SK-N-SH (cell line): Measurements from ENCODE around the gene TMEM134. TPM values are rescaled to one million over a fixed set of nuclear protein-coding genes. Genes with fewer than 3 reads are reported as not detected.

Source experiments
- CTCF ChIA-PET: fragments of 300-600, 350-600 bp; formaldehyde crosslinking; extraction: SDS; loops from one replicate; lab custom pipeline; 2021; lab: Yijun Ruan, JAX
- POLR2A ChIA-PET: fragments of 350-600 bp; sonication (Branson Sonifier 250); formaldehyde crosslinking; extraction: SDS; loops from one replicate; lab custom pipeline; 2020; ENCODE audit warnings: antibody characterized with exemption, inconsistent platforms; lab: Yijun Ruan, JAX
- DNase-seq: peaks from one replicate; pipeline ENCODE4 v3.0.0; 2012
- H2AFZ ChIP-seq: fragments of 200-600 bp; sonication (generic); 2 replicates; pipeline ENCODE4 v1.8.1; 2016; ENCODE audit warnings: antibody characterized with exemption, mild to moderate bottlenecking, low read depth
- H3F3A ChIP-seq: fragments of 200-600 bp; sonication (generic); replicated peaks from 2 replicates; pipeline ENCODE3; 2016; ENCODE audit warnings: antibody characterized with exemption, mild to moderate bottlenecking; ENCODE audit not compliant: insufficient read depth
- H3K27ac ChIP-seq, 2 experiments: fragments of 200-500 bp in 1 of 2; fragments of 200-600 bp in 1 of 2; sonication (Bioruptor generic) in 1 of 2; sonication (generic), shearing (Covaris generic) in 1 of 2; 2 replicates each; pipeline versions ENCODE4 v1.5.1 to v1.6.1; 2014 to 2016; ENCODE audit warnings: low read depth in 2 of 2, inconsistent platforms in 1 of 2, low read length in 1 of 2, mild to moderate bottlenecking in 1 of 2, mixed read lengths in 1 of 2
- H3K27me3 ChIP-seq: fragments of 200-600 bp; sonication (generic), shearing (Covaris generic); 2 replicates; pipeline ENCODE4 v1.6.1; 2016; ENCODE audit warnings: mixed run types; ENCODE audit not compliant: insufficient read depth
- H3K36me3 ChIP-seq, 2 experiments: fragments of 200-500 bp in 1 of 2; fragments of 200-600 bp in 1 of 2; sonication (Bioruptor generic) in 1 of 2; sonication (generic) in 1 of 2; replicated peaks in 1 of 2; 2 replicates each; pipeline versions ENCODE3 to v1.5.1; 2014 to 2016; ENCODE audit warnings: low read length in 1 of 2, mild to moderate bottlenecking in 1 of 2; ENCODE audit not compliant: insufficient read depth in 2 of 2, control insufficient read depth in 1 of 2
- H3K4me1 ChIP-seq, 2 experiments: fragments of 200-500 bp in 1 of 2; fragments of 200-600 bp in 1 of 2; sonication (Bioruptor generic) in 1 of 2; sonication (generic), shearing (Covaris generic) in 1 of 2; 2 replicates each; pipeline versions ENCODE4 v1.5.1 to v1.6.1; 2014 to 2016; ENCODE audit warnings: low read depth in 1 of 2, low read length in 1 of 2, mixed run types in 1 of 2; ENCODE audit not compliant: insufficient read depth in 2 of 2, control insufficient read depth in 1 of 2
- H3K4me2 ChIP-seq: fragments of 200-600 bp; sonication (generic), shearing (Covaris generic); 2 replicates; pipeline ENCODE4 v1.6.1; 2017; ENCODE audit warnings: mixed run types
- H3K4me3 ChIP-seq, 2 experiments: fragments of 200-500 bp in 1 of 2; fragments of 200-600 bp in 1 of 2; sonication (Bioruptor generic) in 1 of 2; sonication (generic), shearing (Covaris generic) in 1 of 2; 2 replicates each; pipeline versions ENCODE4 v1.5.1 to v1.8.1; 2014 to 2016; ENCODE audit warnings: low read depth in 2 of 2, inconsistent platforms in 1 of 2, low read length in 1 of 2, mild to moderate bottlenecking in 1 of 2, mixed read lengths in 1 of 2, moderate library complexity in 1 of 2
- H3K79me2 ChIP-seq: fragments of 200-600 bp; sonication (generic); 2 replicates; pipeline ENCODE4 v1.8.1; 2017; ENCODE audit warnings: mild to moderate bottlenecking; ENCODE audit not compliant: insufficient read depth
- H3K9ac ChIP-seq: fragments of 200-600 bp; sonication (generic); 2 replicates; pipeline ENCODE4 v1.6.1; 2017; ENCODE audit warnings: mixed run types
- H3K9me2 ChIP-seq: fragments of 200-600 bp; sonication (generic); 2 replicates; pipeline ENCODE4 v1.6.1; 2017; ENCODE audit warnings: mixed run types
- H3K9me3 ChIP-seq: fragments of 200-600 bp; sonication (generic); 2 replicates; pipeline ENCODE4 v1.6.1; 2017; ENCODE audit warnings: mixed run types, mild to moderate bottlenecking, moderate library complexity
- H4K20me1 ChIP-seq: fragments of 200-600 bp; sonication (generic); 2 replicates; pipeline ENCODE4 v1.6.1; 2017; ENCODE audit warnings: mild to moderate bottlenecking, mixed run types; ENCODE audit not compliant: insufficient read depth
- CHD2 ChIP-seq: fragments of 150-350 bp; IDR thresholded peaks from 2 replicates; pipeline ENCODE4 v1.6.1; 2018; ENCODE audit warnings: low read length; ENCODE audit not compliant: partially characterized antibody
- JUND ChIP-seq: IDR thresholded peaks from 2 replicates; pipeline ENCODE4 v1.4.0; 2012
- MEF2A ChIP-seq: IDR thresholded peaks from 2 replicates; pipeline ENCODE4 v1.4.0; 2012; ENCODE audit warnings: low read depth, borderline replicate concordance
- MXI1 ChIP-seq: IDR thresholded peaks from 2 replicates; pipeline ENCODE4 v1.6.1; 2012; ENCODE audit warnings: mild to moderate bottlenecking, low read depth, low read length, improper control_type of control experiment
- NFIC ChIP-seq: IDR thresholded peaks from 2 replicates; pipeline ENCODE4 v1.4.0; 2012; ENCODE audit warnings: borderline replicate concordance
- NRF1 ChIP-seq: IDR thresholded peaks from 2 replicates; pipeline ENCODE4 v1.6.1; 2012; ENCODE audit warnings: low read depth, mild to moderate bottlenecking, low read length
- RCOR1 ChIP-seq: fragments of 150-350 bp; IDR thresholded peaks from 2 replicates; pipeline ENCODE4 v1.6.1; 2017; ENCODE audit warnings: antibody characterized with exemption, low read length
- RXRA ChIP-seq: IDR thresholded peaks from 2 replicates; pipeline ENCODE4 v1.4.0; 2012; ENCODE audit warnings: low read depth, mild to moderate bottlenecking, borderline replicate concordance
- SIN3A ChIP-seq: IDR thresholded peaks from 2 replicates; pipeline ENCODE4 v1.6.1; 2012; ENCODE audit warnings: low read depth, mild to moderate bottlenecking, low read length, moderate library complexity, borderline replicate concordance
- TCF12 ChIP-seq: IDR thresholded peaks from 2 replicates; pipeline ENCODE4 v1.4.0; 2012
- TEAD4 ChIP-seq: IDR thresholded peaks from 2 replicates; pipeline ENCODE4 v1.4.0; 2012; ENCODE audit warnings: mild to moderate bottlenecking, borderline replicate concordance; ENCODE audit not compliant: insufficient read depth
- YY1 ChIP-seq: IDR thresholded peaks from 2 replicates; pipeline ENCODE4 v1.4.0; 2012; ENCODE audit warnings: low read depth, mild to moderate bottlenecking
- WGBS: methylation state at CpG from one replicate; pipeline ENCODE4 v1.1.6; 2017; ENCODE audit warnings: low lambda C conversion rate; 5-methylcytosine and 5-hydroxymethylcytosine counted together
- polyA plus RNA-seq, 3 experiments: library from polyadenylated mRNA; depleted of rRNA; stranded (reverse); fragments of >200 nt; gene quantifications; 2 replicates each; pipeline ENCODE4 v1.2.3, GENCODE V29; 2012
- TF ChIP-seq, protein P1 (sequence below): IDR thresholded peaks from 2 replicates; pipeline ENCODE4 v1.4.0; 2012; ENCODE audit warnings: low read depth, borderline replicate concordance
- TF ChIP-seq, protein P2 (sequence below): IDR thresholded peaks from 2 replicates; pipeline ENCODE4; 2012
- TF ChIP-seq, protein P3 (sequence below): fragments of 200-600 bp; sonication (generic); IDR thresholded peaks from 2 replicates; pipeline ENCODE4 v1.6.1; 2017; ENCODE audit warnings: antibody characterized with exemption, mild to moderate bottlenecking, moderate library complexity
- TF ChIP-seq, protein P4 (sequence below): IDR thresholded peaks from 2 replicates; pipeline ENCODE4 v1.4.0; 2012; ENCODE audit warnings: low read depth, borderline replicate concordance

TMEM134 gene
- polyA plus RNA-seq, 1 of the 3 experiments (the other 2 are of a cell fraction): 132 TPM

DNA sequence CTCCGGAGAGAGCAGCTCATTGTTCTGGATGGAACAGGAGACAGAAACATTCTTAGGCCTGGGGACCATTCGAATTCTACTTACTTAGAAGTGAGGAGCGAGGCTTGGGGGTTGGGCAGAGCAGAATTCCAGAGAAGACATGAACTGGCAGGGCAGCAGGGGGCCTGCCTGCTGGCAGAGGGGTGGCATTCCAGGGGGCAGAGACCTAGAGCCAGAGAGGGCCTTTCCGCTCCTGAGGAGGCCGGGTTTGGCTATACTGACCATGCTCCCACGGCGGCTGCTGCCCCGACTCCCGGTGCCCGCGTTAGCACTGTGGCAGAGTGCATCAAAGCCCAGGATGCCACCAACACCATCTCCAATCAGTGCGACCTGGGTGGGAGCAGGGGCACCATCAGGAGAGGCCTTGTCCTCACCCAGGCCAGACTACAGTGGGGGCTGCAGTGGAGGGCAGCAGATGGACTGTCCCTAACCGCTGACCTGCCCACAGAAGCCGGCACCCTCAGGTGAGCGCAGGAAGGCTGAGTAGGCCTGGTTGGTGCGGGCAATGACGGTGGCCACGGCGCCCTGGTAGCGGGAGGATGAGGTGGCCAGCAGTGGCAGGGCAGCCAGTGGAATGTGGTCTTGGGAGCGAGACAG is 28.7 kb upstream of the TMEM134 start:
- 91% methylated on average over 12 of the region's 21 CpGs for WGBS
- Histone ChIP-seq H3K79me2 (peaks cover 1% of the 10 kb centered on the region; the same call in 1 of the 2 replicates), H3F3A (peaks cover 1% of the 10 kb centered on the region)

More for the DNA sequence above, 28.7 kb upstream of the TMEM134 start:
- Histone ChIP-seq H4K20me1 (peaks cover 2% of the 10 kb centered on the region; the same call in 1 of the 2 replicates), H2AFZ (no peak overlapping the region), H3K27ac (no peak overlapping the region), H3K4me2 (no peak overlapping the region), H3K9me3 (no peaks in the 10 kb centered on the region), H3K36me3 (peaks cover 10 to 23% of the 10 kb centered on the region in 2 experiments), H3K4me1 (no peaks in the 10 kb centered on the region), H3K4me3 (no peak overlapping the region), H3K9ac (no peak overlapping the region), H3K27me3 (no peaks in the 10 kb centered on the region), H3K9me2 (no peaks in the 10 kb centered on the region)
- ChIA-PET CTCF (no interaction called here), POLR2A (no interaction called here)
- TF ChIP-seq CHD2 (no peak), MXI1 (no peak), SIN3A (no peak), NFIC (no peak), MEF2A (no peak), JUND (no peak), NRF1 (no peak), TCF12 (no peak), RCOR1 (no peak), YY1 (no peak), RXRA (no peak), TEAD4 (no peak)
- TF ChIP-seq, protein P1, sequence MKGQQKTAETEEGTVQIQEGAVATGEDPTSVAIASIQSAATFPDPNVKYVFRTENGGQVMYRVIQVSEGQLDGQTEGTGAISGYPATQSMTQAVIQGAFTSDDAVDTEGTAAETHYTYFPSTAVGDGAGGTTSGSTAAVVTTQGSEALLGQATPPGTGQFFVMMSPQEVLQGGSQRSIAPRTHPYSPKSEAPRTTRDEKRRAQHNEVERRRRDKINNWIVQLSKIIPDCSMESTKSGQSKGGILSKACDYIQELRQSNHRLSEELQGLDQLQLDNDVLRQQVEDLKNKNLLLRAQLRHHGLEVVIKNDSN: no peak
- TF ChIP-seq, protein P2, sequence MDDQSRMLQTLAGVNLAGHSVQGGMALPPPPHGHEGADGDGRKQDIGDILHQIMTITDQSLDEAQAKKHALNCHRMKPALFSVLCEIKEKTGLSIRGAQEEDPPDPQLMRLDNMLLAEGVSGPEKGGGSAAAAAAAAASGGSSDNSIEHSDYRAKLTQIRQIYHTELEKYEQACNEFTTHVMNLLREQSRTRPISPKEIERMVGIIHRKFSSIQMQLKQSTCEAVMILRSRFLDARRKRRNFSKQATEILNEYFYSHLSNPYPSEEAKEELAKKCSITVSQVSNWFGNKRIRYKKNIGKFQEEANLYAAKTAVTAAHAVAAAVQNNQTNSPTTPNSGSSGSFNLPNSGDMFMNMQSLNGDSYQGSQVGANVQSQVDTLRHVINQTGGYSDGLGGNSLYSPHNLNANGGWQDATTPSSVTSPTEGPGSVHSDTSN: no peak
- TF ChIP-seq, protein P3, sequence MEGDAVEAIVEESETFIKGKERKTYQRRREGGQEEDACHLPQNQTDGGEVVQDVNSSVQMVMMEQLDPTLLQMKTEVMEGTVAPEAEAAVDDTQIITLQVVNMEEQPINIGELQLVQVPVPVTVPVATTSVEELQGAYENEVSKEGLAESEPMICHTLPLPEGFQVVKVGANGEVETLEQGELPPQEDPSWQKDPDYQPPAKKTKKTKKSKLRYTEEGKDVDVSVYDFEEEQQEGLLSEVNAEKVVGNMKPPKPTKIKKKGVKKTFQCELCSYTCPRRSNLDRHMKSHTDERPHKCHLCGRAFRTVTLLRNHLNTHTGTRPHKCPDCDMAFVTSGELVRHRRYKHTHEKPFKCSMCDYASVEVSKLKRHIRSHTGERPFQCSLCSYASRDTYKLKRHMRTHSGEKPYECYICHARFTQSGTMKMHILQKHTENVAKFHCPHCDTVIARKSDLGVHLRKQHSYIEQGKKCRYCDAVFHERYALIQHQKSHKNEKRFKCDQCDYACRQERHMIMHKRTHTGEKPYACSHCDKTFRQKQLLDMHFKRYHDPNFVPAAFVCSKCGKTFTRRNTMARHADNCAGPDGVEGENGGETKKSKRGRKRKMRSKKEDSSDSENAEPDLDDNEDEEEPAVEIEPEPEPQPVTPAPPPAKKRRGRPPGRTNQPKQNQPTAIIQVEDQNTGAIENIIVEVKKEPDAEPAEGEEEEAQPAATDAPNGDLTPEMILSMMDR: no peak
- TF ChIP-seq, protein P4, sequence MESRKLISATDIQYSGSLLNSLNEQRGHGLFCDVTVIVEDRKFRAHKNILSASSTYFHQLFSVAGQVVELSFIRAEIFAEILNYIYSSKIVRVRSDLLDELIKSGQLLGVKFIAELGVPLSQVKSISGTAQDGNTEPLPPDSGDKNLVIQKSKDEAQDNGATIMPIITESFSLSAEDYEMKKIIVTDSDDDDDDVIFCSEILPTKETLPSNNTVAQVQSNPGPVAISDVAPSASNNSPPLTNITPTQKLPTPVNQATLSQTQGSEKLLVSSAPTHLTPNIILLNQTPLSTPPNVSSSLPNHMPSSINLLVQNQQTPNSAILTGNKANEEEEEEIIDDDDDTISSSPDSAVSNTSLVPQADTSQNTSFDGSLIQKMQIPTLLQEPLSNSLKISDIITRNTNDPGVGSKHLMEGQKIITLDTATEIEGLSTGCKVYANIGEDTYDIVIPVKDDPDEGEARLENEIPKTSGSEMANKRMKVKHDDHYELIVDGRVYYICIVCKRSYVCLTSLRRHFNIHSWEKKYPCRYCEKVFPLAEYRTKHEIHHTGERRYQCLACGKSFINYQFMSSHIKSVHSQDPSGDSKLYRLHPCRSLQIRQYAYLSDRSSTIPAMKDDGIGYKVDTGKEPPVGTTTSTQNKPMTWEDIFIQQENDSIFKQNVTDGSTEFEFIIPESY: no peak
- DNase-seq: no peak
